HG03342 (cell line): ENCODE measurements around the gene USP12.

ENCODE experiments used
- ATAC-seq: cut with Tn5 transposase; IDR thresholded peaks from one replicate; pipeline ENCODE4 v1.9.1; 2021; ENCODE audit warnings: mild to moderate bottlenecking, moderate library complexity; ENCODE audit not compliant: unreplicated experiment

USP12 gene

GRCh38 chr13:27039171-27039701 is 132.4 kb downstream of the USP12 start:
- ATAC-seq: no peak

GRCh38 chr13:27038323-27038722 is 133.3 kb downstream of the USP12 start:
- no peak for ATAC-seq

DNA sequence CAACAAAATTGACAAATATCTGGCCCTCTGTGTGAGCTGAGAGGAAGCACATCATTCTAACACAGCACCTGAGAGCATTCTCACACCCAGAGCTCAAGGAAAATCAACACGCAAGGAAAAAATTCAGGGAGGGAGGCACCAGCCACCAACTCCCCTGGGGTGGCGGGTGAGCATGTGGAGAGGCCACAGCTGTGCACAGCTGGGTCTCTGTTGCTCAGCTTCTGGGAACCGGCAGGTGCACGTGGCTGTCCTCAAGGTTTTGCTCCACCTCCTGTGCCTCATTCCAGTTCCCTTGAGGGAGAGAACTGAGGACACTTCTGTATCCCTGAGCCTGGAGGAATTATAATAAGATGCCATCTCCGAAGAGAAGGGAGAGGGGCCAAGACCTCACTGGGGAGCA is 134.0 kb downstream of the USP12 start:
- no peak for ATAC-seq

- ATAC-seq: no peak
Measured at GRCh38 chr13:27037171-27037570, 134.4 kb downstream of the USP12 start.

DNA sequence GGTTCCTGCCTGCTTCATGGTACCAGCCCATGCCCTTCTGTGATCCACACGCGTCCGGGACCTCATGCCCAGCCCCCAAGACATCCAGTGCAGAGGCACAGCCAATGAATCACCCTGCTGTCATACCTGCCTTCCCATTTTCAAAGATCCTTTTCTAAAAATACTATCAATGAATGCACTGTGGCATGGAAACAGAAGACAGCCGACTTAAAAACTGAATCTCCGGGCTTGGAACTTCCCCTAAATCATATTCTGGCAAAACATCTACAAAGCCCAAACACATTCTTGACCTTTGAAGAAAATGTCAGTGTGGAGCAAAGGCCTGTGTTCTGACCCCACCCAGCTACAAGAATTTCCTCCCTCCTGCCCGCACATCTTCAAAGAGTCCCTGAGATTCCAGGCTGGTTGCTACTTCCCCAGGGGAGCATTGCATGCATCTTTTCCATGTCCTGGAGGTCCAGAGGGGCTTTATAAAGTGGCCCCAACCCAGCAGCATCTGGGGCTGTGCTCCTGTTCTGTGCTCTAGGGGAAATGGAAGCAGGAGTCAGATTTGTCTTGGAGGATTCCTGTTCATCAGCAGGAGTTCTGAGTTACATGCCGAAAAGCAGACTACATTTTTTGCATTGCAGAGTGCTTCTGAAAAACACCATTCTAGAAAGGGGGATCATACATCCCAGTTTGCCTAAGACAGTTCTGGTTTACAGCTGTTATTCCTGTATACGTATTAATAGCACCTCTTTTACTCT is 135.2 kb downstream of the USP12 start:
- no peak for ATAC-seq

GRCh38 chr13:27035892-27036235 is 135.7 kb downstream of the USP12 start:
- no peak for ATAC-seq

DNA sequence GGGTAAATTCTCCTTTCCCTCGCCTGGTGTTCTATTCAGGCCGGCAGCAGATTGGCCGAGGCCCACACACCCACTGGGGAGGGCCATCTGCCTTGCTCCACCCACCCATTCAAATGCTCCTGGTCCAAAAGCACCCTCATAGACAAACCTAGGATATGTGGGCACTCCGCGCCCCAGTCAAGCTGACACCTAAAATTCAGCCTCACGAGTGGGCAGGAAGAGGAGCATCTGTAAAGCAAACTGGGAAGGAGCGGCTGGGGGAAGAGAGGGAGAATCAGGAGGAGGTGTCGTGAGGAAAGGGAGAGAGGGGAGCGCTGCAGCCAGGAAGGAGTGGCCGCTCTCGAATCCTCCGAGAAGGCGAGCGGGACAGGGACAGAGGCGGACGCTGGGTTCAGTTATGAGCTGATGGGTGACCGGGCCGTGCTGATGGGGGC is 136.9 kb downstream of the USP12 start:
- ATAC-seq: no peak

GRCh38 chr13:27028683-27029480 is 142.7 kb downstream of the USP12 start:
- no peak for ATAC-seq

GRCh38 chr13:27027086-27027667 is 144.4 kb downstream of the USP12 start:
- ATAC-seq: no peak

- no peak for ATAC-seq
Measured at GRCh38 chr13:27026396-27026795, 145.2 kb downstream of the USP12 start.

GRCh38 chr13:27024776-27025492 is 146.7 kb downstream of the USP12 start:
- no peak for ATAC-seq

DNA sequence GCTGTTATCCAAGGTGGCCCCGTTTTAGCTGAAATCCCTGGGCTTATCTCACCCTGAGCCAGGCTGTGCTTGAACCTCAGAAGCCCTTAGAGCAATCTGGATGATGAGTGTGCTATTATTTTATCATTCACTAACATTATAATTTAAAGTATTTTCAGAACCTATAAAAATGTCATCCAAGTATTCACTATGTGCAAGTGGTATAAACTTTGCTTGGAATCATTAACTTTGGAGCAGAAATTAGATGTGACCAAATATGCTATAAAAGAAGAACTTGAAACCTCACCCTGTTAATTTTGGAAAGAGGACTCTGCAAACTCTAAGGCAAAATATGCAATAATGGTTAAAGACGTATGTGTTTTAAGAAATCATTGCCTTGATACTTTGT is 147.5 kb downstream of the USP12 start:
- ATAC-seq: no peak

- no peak for ATAC-seq
Measured at GRCh38 chr13:27023385-27024073, 148.1 kb downstream of the USP12 start.

- ATAC-seq: no peak
Measured at GRCh38 chr13:27022571-27023311, 148.9 kb downstream of the USP12 start.

- ATAC-seq: no peak
Measured at GRCh38 chr13:27020415-27020814, 151.2 kb downstream of the USP12 start.

GRCh38 chr13:27018882-27019281 is 152.7 kb downstream of the USP12 start:
- no peak for ATAC-seq

DNA sequence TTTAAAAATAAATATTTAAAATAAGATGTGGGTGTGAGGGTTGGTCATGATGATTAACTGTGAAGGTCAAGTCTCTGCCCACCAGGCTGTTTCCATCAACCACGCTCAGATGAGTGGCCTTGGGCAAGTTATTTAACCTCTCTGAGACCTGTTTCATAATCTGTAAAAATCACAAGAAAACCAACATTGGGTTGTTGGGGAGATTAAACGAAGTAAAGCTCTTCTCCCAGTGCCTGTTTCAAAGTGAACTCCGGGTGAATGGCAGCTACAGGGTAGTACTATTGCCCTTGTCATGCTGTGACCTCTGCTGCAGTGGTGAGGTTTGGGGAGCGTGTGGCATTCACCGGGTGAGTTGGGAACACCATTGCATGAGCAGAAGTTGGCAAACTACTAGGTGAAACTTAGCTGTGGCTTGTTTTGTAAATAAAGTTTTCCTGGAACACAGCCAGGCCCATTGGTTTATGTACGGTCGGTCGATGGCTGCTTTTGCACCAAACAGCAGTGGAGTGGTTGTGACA is 153.2 kb downstream of the USP12 start:
- no peak for ATAC-seq

DNA sequence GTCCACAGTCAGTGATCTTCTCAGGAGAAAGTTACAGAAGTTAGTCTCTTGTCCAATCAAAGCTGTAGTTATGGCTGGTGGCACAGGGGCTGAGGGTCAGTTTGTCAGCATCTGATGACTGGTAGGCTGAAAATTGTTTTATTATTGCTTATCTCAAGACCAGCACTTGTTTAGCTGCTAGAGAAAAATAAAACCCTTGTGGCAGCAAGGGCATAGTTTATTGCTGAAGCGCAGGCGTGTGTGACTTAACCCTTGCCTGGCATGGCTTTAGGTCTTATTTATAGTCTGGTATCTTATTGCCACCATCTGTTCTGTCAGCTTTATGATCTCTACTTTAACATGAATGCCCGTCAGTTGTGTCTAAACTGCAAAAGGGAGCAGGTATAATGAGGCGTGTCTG is 154.7 kb downstream of the USP12 start:
- no peak for ATAC-seq
